HG02852 (cell line): ENCODE measurements around the gene OPN1SW.

ENCODE experiments used
- ATAC-seq: cut with Tn5 transposase; IDR thresholded peaks from one replicate; pipeline ENCODE4 v1.9.1; 2021; ENCODE audit warnings: mild to moderate bottlenecking, moderate library complexity; ENCODE audit not compliant: unreplicated experiment

The OPN1SW gene

GRCh38 chr7:128735436-128735835 lies 40.2 kb downstream of the OPN1SW start:
- no peak for ATAC-seq

GRCh38 chr7:128734890-128735289 lies 40.7 kb downstream of the OPN1SW start:
- ATAC-seq, result no peak

GRCh38 chr7:128733278-128733645 lies 42.3 kb downstream of the OPN1SW start:
- no peak for ATAC-seq

- ATAC-seq, result no peak
These were observed 42.9 kb downstream of the OPN1SW start for GRCh38 chr7:128732521-128733277.

- ATAC-seq, result no peak
These were observed 44.4 kb downstream of the OPN1SW start for GRCh38 chr7:128731184-128731583.

GRCh38 chr7:128729494-128729893 lies 46.1 kb downstream of the OPN1SW start:
- ATAC-seq, result no peak

GRCh38 chr7:128728598-128728997 lies 47.0 kb downstream of the OPN1SW start:
- no peak for ATAC-seq

- no peak for ATAC-seq
These were observed 48.4 kb downstream of the OPN1SW start for GRCh38 chr7:128727239-128727638.

GRCh38 chr7:128726737-128727072 lies 48.9 kb downstream of the OPN1SW start:
- no peak for ATAC-seq

- ATAC-seq, result no peak
These were observed 49.4 kb downstream of the OPN1SW start for GRCh38 chr7:128726059-128726736.

- ATAC-seq, result no peak
These were observed 50.1 kb downstream of the OPN1SW start for GRCh38 chr7:128725531-128725930.

GRCh38 chr7:128724743-128725142 lies 50.9 kb downstream of the OPN1SW start:
- ATAC-seq, result no peak
